Tibial nerve (tissue), 4 donors: ENCODE results near the gene NISCH. TPM values are rescaled to one million over a fixed set of nuclear protein-coding genes. Genes with fewer than 3 reads are reported as not detected.
A peak's percentile ranks its signal among the peaks of the same experiment; 100 is the strongest.

Experiments
- DNase-seq, 2 donors: peaks; one replicate each; pipeline ENCODE4 v3.0.0-alpha.2; 2019; ENCODE audit warnings: low spot score in 2 of 2
- H3K27ac ChIP-seq, 4 donors: fragments of 200-600 bp; sonication (generic) in 3 of 4; one replicate each; pipeline ENCODE4 v1.5.1; 2017 to 2019; ENCODE audit warnings: mild to moderate bottlenecking in 1 of 4
- H3K27me3 ChIP-seq, 2 donors: fragments of 200-600 bp; sonication (generic) in 1 of 2; one replicate each; pipeline versions ENCODE4 v1.5.1 to v1.6.0; 2017 to 2019
- H3K36me3 ChIP-seq, 3 donors: fragments of 200-600 bp; sonication (generic); one replicate each; pipeline ENCODE4 v1.5.1; 2018 to 2019
- H3K4me1 ChIP-seq, 4 donors: fragments of 200-600 bp; sonication (generic) in 3 of 4; one replicate each; pipeline ENCODE4 v1.5.1; 2017 to 2019
- H3K4me3 ChIP-seq, 4 donors: fragments of 200-600 bp; sonication (generic) in 3 of 4; one replicate each; pipeline ENCODE4 v1.5.1; 2017 to 2019; ENCODE audit warnings: mild to moderate bottlenecking in 1 of 4, moderate library complexity in 1 of 4
- H3K9me3 ChIP-seq, 4 donors: fragments of 200-600 bp; sonication (generic) in 3 of 4; one replicate each; pipeline ENCODE4 v1.5.1; 2017 to 2019
- EP300 ChIP-seq, 2 donors: sonication (generic); formaldehyde crosslinking; IDR thresholded peaks; one replicate each; pipeline ENCODE4 v1.6.1; 2017; ENCODE audit warnings: antibody characterized with exemption in 2 of 2, mild to moderate bottlenecking in 1 of 2
- POLR2A ChIP-seq, 2 donors: fragments of 450-650 bp; IDR thresholded peaks; one replicate each; pipeline ENCODE4 v1.6.1; 2017; ENCODE audit warnings: antibody characterized with exemption in 2 of 2, mild to moderate bottlenecking in 2 of 2, moderate library complexity in 2 of 2
- WGBS, 2 donors: methylation state at CpG; one replicate each; pipeline ENCODE4 v1.1.5; 2018; 5-methylcytosine and 5-hydroxymethylcytosine counted together
- total RNA-seq, 4 donors: library from RNA; depleted of rRNA; stranded (reverse); fragments of >200 nt; gene quantifications; one replicate each; pipeline ENCODE4 v1.1.0, GENCODE V29; 2016
- TF ChIP-seq, protein P1 (sequence below), 5 experiments: fragments of 200-600 bp in 3 of 5; fragments of 450-650 bp in 2 of 5; sonication (generic) in 3 of 5; IDR thresholded peaks; one replicate each; pipeline ENCODE4 v1.5.1; 2016 to 2019; ENCODE audit warnings: antibody characterized with exemption in 5 of 5, mild to moderate bottlenecking in 3 of 5, moderate library complexity in 2 of 5

The NISCH gene
- total RNA-seq, 4 donors from 2014 or later = 192 to 305 (median 232) TPM

DNA sequence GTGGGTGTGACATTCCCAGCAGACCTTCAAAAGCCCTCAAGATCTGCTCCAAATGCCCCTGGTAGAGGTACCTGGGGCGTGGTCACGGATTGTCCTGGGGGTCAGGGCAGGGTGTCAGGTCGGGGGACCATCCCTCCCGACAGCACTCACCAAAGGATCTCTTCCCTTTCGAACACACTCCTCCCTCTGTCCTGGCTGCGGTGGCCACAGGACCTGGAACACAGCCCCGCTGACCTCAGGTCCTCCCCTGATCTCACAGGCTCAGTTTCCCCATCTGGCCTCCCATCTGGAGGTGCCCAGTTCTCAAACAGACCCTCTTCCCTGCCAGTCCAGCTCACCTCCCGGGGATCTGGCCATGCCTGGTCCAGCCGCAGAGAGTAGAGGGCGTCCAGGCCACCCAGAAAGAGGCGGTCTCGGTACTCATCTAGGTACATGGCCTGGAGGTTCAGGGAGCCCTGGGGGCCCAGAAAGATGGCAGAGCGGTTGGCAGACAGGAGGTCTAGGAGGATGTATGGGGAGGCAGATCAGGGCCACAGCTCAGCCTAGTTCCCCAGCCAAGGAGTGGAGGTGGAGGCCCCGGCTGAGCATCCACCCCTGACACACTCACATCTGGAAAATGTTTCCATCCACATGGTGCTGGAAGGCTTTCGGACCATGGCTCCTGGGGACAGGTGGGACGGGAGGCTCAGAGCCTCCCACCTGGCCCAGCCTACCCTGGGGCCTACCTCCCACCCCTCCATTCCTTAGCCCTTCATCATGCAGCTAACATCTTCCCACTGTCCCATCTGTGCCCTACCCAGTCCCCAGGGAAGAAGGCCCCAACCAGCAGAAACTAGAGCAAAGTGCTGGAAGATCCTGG, 12.8 kb upstream of the NISCH start:
- H3K27ac ChIP-seq = peak overlapping the region in 2 of 4 donors; percentile 15 to 69

DNA sequence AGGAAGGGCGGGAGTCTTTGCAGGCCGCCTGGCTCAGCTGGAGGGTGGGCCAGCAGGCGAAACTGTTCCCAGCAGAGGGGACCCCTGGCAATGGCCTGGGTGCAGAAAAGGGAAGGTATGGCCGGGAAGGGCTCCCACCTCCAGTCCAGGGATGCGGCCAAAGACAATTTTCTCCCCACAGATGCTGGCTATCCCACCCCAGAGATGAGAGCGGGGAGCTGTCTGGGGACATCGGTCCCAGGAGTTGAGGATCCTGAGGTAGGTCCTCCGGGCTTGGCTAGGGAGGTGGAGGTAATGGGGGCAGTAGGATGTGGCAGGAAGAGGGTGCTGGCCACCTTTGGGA, 12.2 kb upstream of the NISCH start:
- Histone ChIP-seq H3K36me3 (peaks cover 0 to 27% (median 0%) of the 10 kb centered on the region in 3 donors), H3K9me3 (no peaks in the 10 kb centered on the region), H3K4me3 (peak overlapping the region in 1 of 4 donors; percentile 53), H3K4me1 (peaks cover 0 to 34% (median 9%) of the 10 kb centered on the region in 4 donors), H3K27ac (peak overlapping the region in 1 of 4 donors; percentile 69), H3K27me3 (no peaks in the 10 kb centered on the region)
- DNase-seq = no peak
- WGBS, 2 donors = 91 to 94% methylated on average over 4 to 8 of the region's 8 CpGs
- TF ChIP-seq EP300 (IDR thresholded peaks at IDR 0.05) (no peak), POLR2A (IDR thresholded peaks at IDR 0.05) (no peak)
- TF ChIP-seq, protein P1, sequence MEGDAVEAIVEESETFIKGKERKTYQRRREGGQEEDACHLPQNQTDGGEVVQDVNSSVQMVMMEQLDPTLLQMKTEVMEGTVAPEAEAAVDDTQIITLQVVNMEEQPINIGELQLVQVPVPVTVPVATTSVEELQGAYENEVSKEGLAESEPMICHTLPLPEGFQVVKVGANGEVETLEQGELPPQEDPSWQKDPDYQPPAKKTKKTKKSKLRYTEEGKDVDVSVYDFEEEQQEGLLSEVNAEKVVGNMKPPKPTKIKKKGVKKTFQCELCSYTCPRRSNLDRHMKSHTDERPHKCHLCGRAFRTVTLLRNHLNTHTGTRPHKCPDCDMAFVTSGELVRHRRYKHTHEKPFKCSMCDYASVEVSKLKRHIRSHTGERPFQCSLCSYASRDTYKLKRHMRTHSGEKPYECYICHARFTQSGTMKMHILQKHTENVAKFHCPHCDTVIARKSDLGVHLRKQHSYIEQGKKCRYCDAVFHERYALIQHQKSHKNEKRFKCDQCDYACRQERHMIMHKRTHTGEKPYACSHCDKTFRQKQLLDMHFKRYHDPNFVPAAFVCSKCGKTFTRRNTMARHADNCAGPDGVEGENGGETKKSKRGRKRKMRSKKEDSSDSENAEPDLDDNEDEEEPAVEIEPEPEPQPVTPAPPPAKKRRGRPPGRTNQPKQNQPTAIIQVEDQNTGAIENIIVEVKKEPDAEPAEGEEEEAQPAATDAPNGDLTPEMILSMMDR (IDR thresholded peaks at IDR 0.05) = no peak

More for the DNA sequence above, 12.8 kb upstream of the NISCH start:
- peaks cover 0 to 33% (median 0%) of the 10 kb centered on the region in 3 donors for H3K36me3 ChIP-seq
- no peaks in the 10 kb centered on the region for H3K9me3 ChIP-seq
- 83 to 88% methylated on average over 12 to 15 of the region's 16 CpGs for WGBS, 2 donors
- no peak for DNase-seq
- H3K4me1 ChIP-seq = peaks cover 0 to 34% (median 9%) of the 10 kb centered on the region in 4 donors
- H3K27me3 ChIP-seq = no peaks in the 10 kb centered on the region
- H3K4me3 ChIP-seq = peak overlapping the region in 1 of 4 donors; percentile 53
- TF ChIP-seq, protein P1 (IDR thresholded peaks at IDR 0.05) = no peak
- no peak for TF ChIP-seq POLR2A (IDR thresholded peaks at IDR 0.05)

DNA sequence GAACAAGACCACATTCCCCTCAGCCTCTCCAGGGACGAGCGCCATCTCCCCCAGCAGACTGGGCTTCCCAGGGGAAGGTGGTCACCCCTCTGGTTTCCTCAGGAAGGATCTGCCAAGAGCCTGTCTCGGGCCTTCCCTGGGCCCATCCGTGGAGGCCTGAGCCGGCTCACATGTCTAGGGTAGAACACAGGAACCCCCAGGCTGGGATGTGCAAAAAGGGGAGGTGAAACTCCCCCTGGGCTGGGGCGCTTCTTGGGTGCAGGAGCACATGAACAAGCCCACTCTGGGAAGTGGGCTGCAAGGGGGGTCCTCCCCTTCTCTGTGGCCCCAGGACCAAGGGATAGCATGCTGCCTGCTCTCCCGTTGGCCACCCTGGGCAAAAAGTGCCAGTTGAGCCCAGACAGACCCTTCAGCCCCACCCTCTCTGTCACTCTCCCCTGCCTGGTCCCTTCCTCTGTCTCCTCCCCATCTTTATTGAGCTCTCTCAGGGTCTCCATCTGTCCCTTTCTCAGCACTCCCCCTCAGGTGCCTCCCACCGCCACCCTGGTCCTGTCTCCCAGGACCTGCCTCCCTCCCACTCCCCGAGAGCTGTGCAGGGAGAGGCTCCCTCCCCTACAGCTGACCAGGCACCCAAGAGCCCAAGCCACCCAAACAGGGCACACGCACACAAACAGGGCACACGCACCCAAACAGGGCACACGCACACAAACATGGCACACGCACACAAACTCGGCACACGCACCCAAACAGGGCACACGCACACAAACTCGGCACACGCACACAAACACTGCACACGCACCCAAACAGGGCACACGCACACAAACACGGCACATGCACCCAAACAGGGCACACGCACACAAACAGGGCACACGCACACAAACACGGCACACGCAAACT, 11.4 kb upstream of the NISCH start:
- WGBS, 2 donors = 63 to 73% methylated on average over 24 to 25 of the region's 25 CpGs

DNA sequence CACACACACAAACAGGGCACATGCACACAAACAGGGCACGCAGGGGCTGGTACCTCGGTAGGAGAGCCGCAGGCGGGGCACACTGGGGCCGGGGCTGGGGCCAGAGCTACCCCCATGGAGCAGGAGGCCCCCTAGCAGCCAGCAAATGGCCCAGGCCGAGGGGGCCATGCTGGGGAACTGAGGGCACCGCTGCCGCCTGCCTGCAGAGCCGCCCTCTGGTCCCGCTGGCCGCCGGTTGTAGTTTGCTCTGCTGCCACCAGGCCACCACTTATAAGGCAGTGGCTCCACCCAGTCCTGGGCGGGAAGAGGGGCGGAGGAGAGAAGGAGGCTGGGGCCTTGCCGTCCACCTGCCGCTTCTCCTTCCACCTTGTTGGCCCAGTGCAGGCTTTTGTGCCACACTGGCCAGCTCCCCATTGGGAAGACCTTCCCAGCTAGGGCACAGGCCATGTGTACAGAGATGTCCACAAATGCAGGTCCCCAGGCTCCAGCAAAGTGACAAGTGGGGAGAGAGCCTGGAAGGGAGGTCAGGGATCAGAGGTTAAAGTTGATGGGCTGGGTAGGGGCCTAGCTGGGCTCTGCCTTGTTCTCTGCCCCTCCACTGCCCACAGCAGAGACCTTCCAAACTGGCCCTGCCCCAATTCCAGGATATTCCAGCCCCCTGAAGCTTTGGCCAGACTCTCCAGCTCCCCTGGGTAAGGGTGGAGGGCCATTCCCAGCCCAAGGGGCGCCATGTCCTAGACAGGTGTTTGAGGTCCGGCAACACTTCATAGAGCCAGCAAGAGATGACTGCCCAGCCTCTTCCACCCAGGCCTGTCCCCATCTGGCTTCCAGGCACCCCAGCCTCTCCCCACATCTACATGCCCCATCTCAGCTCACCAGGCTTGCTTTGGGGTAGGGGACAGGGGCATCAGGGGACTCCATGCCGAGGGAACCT, 10.3 kb upstream of the NISCH start, which contains the start of gene SEMA3G:
Gene SEMA3G, minus strand, starts transcription at position 244 of the 934 bp plus-strand sequence. Its CDS starts 76 bp downstream, at position 168.
- DNase-seq = peak; percentile 62 to 69
- H3K9me3 ChIP-seq = no peaks in the 10 kb centered on the region
- 30 to 33% methylated on average over 11 to 18 of the region's 19 CpGs for WGBS, 2 donors
- peak within 1 kb of the TSS in 1 of 4 donors; percentile 69 for H3K27ac ChIP-seq
- peak within 1 kb of the TSS; percentile 25 to 53 (median 35) for H3K4me3 ChIP-seq
- H3K36me3 ChIP-seq = peaks cover 0 to 10% (median 0%) of the 10 kb centered on the region in 3 donors
- no peaks in the 10 kb centered on the region for H3K27me3 ChIP-seq
- H3K4me1 ChIP-seq = peaks cover 0 to 37% (median 9%) of the 10 kb centered on the region in 4 donors
- TF ChIP-seq, protein P1 (IDR thresholded peaks at IDR 0.05) = peak; percentile 52 to 81 (median 64)
- TF ChIP-seq POLR2A (IDR thresholded peaks at IDR 0.05) (peak in 1 of 2 donors; percentile 66), EP300 (IDR thresholded peaks at IDR 0.05) (peak in 1 of 2 donors; percentile 64)

More for the DNA sequence above, 11.4 kb upstream of the NISCH start:
- Histone ChIP-seq H3K36me3 (peaks cover 0 to 19% (median 0%) of the 10 kb centered on the region in 3 donors), H3K27me3 (no peaks in the 10 kb centered on the region), H3K27ac (peak overlapping the region in 1 of 4 donors; percentile 69), H3K9me3 (no peaks in the 10 kb centered on the region), H3K4me3 (peak overlapping the region; percentile 15 to 53 (median 30)), H3K4me1 (peaks cover 0 to 34% (median 9%) of the 10 kb centered on the region in 4 donors)
- TF ChIP-seq, protein P1 (IDR thresholded peaks at IDR 0.05) = no peak
- TF ChIP-seq EP300 (IDR thresholded peaks at IDR 0.05) (no peak), POLR2A (IDR thresholded peaks at IDR 0.05) (no peak)
- DNase-seq = no peak
